Neural cell (in vitro differentiated cells): Measurements from ENCODE around the gene PRODH2. TPM values are rescaled to one million over a fixed set of nuclear protein-coding genes. Genes with fewer than 3 reads are reported as not detected.
A peak's percentile ranks its signal among the peaks of the same experiment; 100 is the strongest.

Source experiments
- H2AFZ ChIP-seq: fragments of 200-600, 300-800 bp; sonication (generic), shearing (Covaris generic); 2 replicates; pipeline ENCODE4 v1.6.0; 2014; ENCODE audit warnings: low read depth, mild to moderate bottlenecking, antibody characterized with exemption, low read length, moderate library complexity
- H3F3A ChIP-seq: fragments of 200-600 bp; shearing (Covaris generic); 2 replicates; pipeline ENCODE4 v1.6.1; 2016; ENCODE audit warnings: mild to moderate bottlenecking, moderate library complexity, mixed read lengths, antibody characterized with exemption, low read length; ENCODE audit not compliant: insufficient read depth, poor library complexity, severe bottlenecking
- H3K27ac ChIP-seq: fragments of 200-600, 300-800 bp; sonication (generic), shearing (Covaris generic); 2 replicates; pipeline ENCODE4 v1.5.1; 2014; ENCODE audit warnings: mild to moderate bottlenecking, low read length, moderate library complexity
- H3K27me3 ChIP-seq: fragments of 300-800, 200-600 bp; sonication (generic), shearing (Covaris generic); 2 replicates; pipeline ENCODE4 v1.6.0; 2014; ENCODE audit warnings: mild to moderate bottlenecking, low read depth, low read length, moderate library complexity; ENCODE audit not compliant: insufficient read depth
- H3K36me3 ChIP-seq: fragments of 300-800, 200-600 bp; sonication (generic), shearing (Covaris generic); 2 replicates; pipeline ENCODE4 v1.5.1; 2014; ENCODE audit warnings: mild to moderate bottlenecking, antibody characterized with exemption, low read length, moderate library complexity; ENCODE audit not compliant: insufficient read depth
- H3K4me2 ChIP-seq: fragments of 300-800, 200-600 bp; sonication (generic), shearing (Covaris generic); 2 replicates; pipeline ENCODE4 v1.6.0; 2014; ENCODE audit warnings: mild to moderate bottlenecking, low read length
- H3K4me3 ChIP-seq: fragments of 300-800, 200-600 bp; sonication (generic), shearing (Covaris generic); 2 replicates; pipeline ENCODE4 v1.5.1; 2014; ENCODE audit warnings: mild to moderate bottlenecking, low read length, moderate library complexity
- H3K79me2 ChIP-seq: fragments of 200-600 bp; shearing (Covaris generic); replicated peaks from 2 replicates; pipeline ENCODE4 v1.6.0; 2014; ENCODE audit warnings: mild to moderate bottlenecking, low read length, moderate library complexity; ENCODE audit not compliant: insufficient read depth
- H3K9ac ChIP-seq: fragments of 300-800, 200-600 bp; sonication (generic), shearing (Covaris generic); 2 replicates; pipeline ENCODE4 v1.6.1; 2016; ENCODE audit warnings: mild to moderate bottlenecking, low read length, mixed read lengths
- H3K9me2 ChIP-seq: fragments of 200-600 bp; shearing (Covaris generic); 2 replicates; pipeline ENCODE4 v1.6.1; 2016; ENCODE audit warnings: mild to moderate bottlenecking, low read length, mixed read lengths; ENCODE audit not compliant: insufficient read depth
- H3K9me3 ChIP-seq: fragments of 200-600, 300-800 bp; sonication (generic), shearing (Covaris generic); 2 replicates; pipeline ENCODE4 v1.6.1; 2016; ENCODE audit warnings: mild to moderate bottlenecking, mixed run types, low read length, moderate library complexity, mixed read lengths
- H4K20me1 ChIP-seq: fragments of 200-600 bp; shearing (Covaris generic); 2 replicates; pipeline ENCODE4 v1.6.1; 2016; ENCODE audit warnings: mild to moderate bottlenecking, mixed run types; ENCODE audit not compliant: insufficient read depth
- CTCF ChIP-seq: fragments of 450-650 bp; IDR thresholded peaks from 2 replicates; pipeline ENCODE4 v1.5.1; 2014; ENCODE audit warnings: antibody characterized with exemption, mild to moderate bottlenecking, moderate library complexity; ENCODE audit not compliant: poor library complexity, severe bottlenecking
- EP300 ChIP-seq: fragments of 450-650 bp; conservative IDR thresholded peaks from 2 replicates; pipeline ENCODE4 v1.6.1; 2014; ENCODE audit warnings: antibody characterized with exemption, mild to moderate bottlenecking, moderate library complexity; ENCODE audit not compliant: poor library complexity, severe bottlenecking
- EZH2 ChIP-seq: fragments of 200-600, 300-800 bp; shearing (Covaris generic), sonication (generic); IDR thresholded peaks from 2 replicates; pipeline ENCODE4 v1.6.1; 2014; ENCODE audit warnings: antibody characterized with exemption, low read length, borderline replicate concordance, mild to moderate bottlenecking; ENCODE audit not compliant: insufficient read depth, poor library complexity, severe bottlenecking
- MXI1 ChIP-seq: fragments of 450-650 bp; conservative IDR thresholded peaks from 2 replicates; pipeline ENCODE4 v1.6.1; 2014; ENCODE audit warnings: antibody characterized with exemption, mild to moderate bottlenecking; ENCODE audit not compliant: poor library complexity, severe bottlenecking
- POLR2AphosphoS5 ChIP-seq: IDR thresholded peaks from 2 replicates; pipeline ENCODE4 v1.6.1; 2012
- RAD21 ChIP-seq: fragments of 450-650 bp; conservative IDR thresholded peaks from 2 replicates; pipeline ENCODE4 v1.6.1; 2014; ENCODE audit warnings: antibody characterized with exemption, mild to moderate bottlenecking, moderate library complexity
- REST ChIP-seq: IDR thresholded peaks from 2 replicates; pipeline ENCODE4 v1.6.1; 2012; ENCODE audit warnings: borderline replicate concordance
- SMC3 ChIP-seq: fragments of 450-650 bp; conservative IDR thresholded peaks from 2 replicates; pipeline ENCODE4 v1.6.1; 2014; ENCODE audit warnings: antibody characterized with exemption, mild to moderate bottlenecking, moderate library complexity; ENCODE audit not compliant: poor library complexity
- TAF1 ChIP-seq: IDR thresholded peaks from 2 replicates; pipeline ENCODE4 v1.6.1; 2012; ENCODE audit warnings: low read depth
- polyA plus RNA-seq: library from polyadenylated mRNA; depleted of rRNA; stranded (reverse); fragments of >200 nt; gene quantifications from 2 replicates; pipeline ENCODE4 v1.2.3, GENCODE V29; 2014

The PRODH2 gene
- polyA plus RNA-seq, 1 donor from 2014 or later: not detected

GRCh38 chr19:35790981-35791813, 21.4 kb downstream of the PRODH2 start:
- Histone ChIP-seq H3K4me3 (no peak overlapping the region), H3F3A (no peaks in the 10 kb centered on the region), H3K9me3 (no peaks in the 10 kb centered on the region), H3K36me3 (no peaks in the 10 kb centered on the region), H2AFZ (no peak overlapping the region), H3K9me2 (no peaks in the 10 kb centered on the region), H3K4me2 (no peak overlapping the region), H4K20me1 (no peaks in the 10 kb centered on the region), H3K27ac (no peak overlapping the region), H3K9ac (no peak overlapping the region), H3K27me3 (peaks cover 3% of the 10 kb centered on the region), H3K79me2 (no peaks in the 10 kb centered on the region)
- TF ChIP-seq MXI1 (no peak), RAD21 (no peak), EZH2 (no peak), POLR2AphosphoS5 (no peak), SMC3 (no peak), REST (no peak), CTCF (peak; percentile 29)

- no peak overlapping the region for H2AFZ ChIP-seq
Measured at GRCh38 chr19:35789978-35790944, 22.4 kb downstream of the PRODH2 start.

More at GRCh38 chr19:35789978-35790944, 22.4 kb downstream of the PRODH2 start:
- H4K20me1 ChIP-seq: no peaks in the 10 kb centered on the region
- H3K27me3 ChIP-seq: no peaks in the 10 kb centered on the region
- no peak overlapping the region for H3K4me3 ChIP-seq
- TF ChIP-seq EZH2: no peak
- no peak for TF ChIP-seq TAF1
- no peak for TF ChIP-seq RAD21
- TF ChIP-seq REST: no peak
- no peak for TF ChIP-seq MXI1
- TF ChIP-seq CTCF: no peak
- TF ChIP-seq POLR2AphosphoS5: no peak
- TF ChIP-seq SMC3: no peak
- TF ChIP-seq EP300: no peak
- no peak overlapping the region for H3K4me2 ChIP-seq
- no peak overlapping the region for H3K9ac ChIP-seq
- no peaks in the 10 kb centered on the region for H3K9me2 ChIP-seq
- no peaks in the 10 kb centered on the region for H3F3A ChIP-seq
- H3K9me3 ChIP-seq: no peaks in the 10 kb centered on the region
- no peaks in the 10 kb centered on the region for H3K79me2 ChIP-seq
- no peaks in the 10 kb centered on the region for H3K36me3 ChIP-seq
- no peak overlapping the region for H3K27ac ChIP-seq
